Osteoblast (primary cell): ENCODE measurements around the gene APBA2. TPM values are rescaled to one million over a fixed set of nuclear protein-coding genes. Genes with fewer than 3 reads are reported as not detected.

Experiments
- DNase-seq: peaks from one replicate; pipeline ENCODE4 v3.0.0; 2011; ENCODE audit warnings: low spot score, mixed read lengths; ENCODE audit not compliant: insufficient read length; ENCODE audit errors: missing footprints
- H2AFZ ChIP-seq: 2 replicates; pipeline ENCODE4 v1.6.0; 2011; ENCODE audit warnings: mild to moderate bottlenecking, low read length
- H3K27ac ChIP-seq: 2 replicates; pipeline ENCODE4 v1.5.1; 2011; ENCODE audit warnings: mild to moderate bottlenecking, low read depth, low read length, moderate library complexity
- H3K27me3 ChIP-seq: 2 replicates; pipeline ENCODE4 v1.6.0; 2012; ENCODE audit warnings: mild to moderate bottlenecking, control low read depth, inconsistent platforms, low read length, moderate library complexity; ENCODE audit not compliant: insufficient read depth
- H3K36me3 ChIP-seq: 2 replicates; pipeline ENCODE4 v1.5.1; 2011; ENCODE audit warnings: mild to moderate bottlenecking, low read length, control low read depth, moderate library complexity; ENCODE audit not compliant: insufficient read depth
- H3K4me1 ChIP-seq: 2 replicates; pipeline ENCODE4 v1.5.1; 2011; ENCODE audit warnings: mild to moderate bottlenecking, low read length, control low read depth, moderate library complexity; ENCODE audit not compliant: insufficient read depth
- H3K4me2 ChIP-seq: 2 replicates; pipeline ENCODE4 v1.6.0; 2011; ENCODE audit warnings: mild to moderate bottlenecking, low read length; ENCODE audit not compliant: insufficient read depth
- H3K4me3 ChIP-seq: fragments of 200-600 bp; sonication (generic); 3 replicates; pipeline ENCODE4 v1.5.1; 2012; ENCODE audit warnings: mild to moderate bottlenecking, low read length, inconsistent platforms; ENCODE audit not compliant: insufficient read depth
- H3K79me2 ChIP-seq: 2 replicates; pipeline ENCODE4 v1.6.0; 2012; ENCODE audit warnings: mild to moderate bottlenecking, low read length, control low read depth, inconsistent platforms; ENCODE audit not compliant: insufficient read depth
- H3K9me3 ChIP-seq: 2 replicates; pipeline ENCODE4 v1.5.1; 2011; ENCODE audit warnings: low read depth, low read length, control low read depth
- H4K20me1 ChIP-seq: 2 replicates; pipeline ENCODE4 v1.6.0; 2012; ENCODE audit warnings: mild to moderate bottlenecking, low read length, control low read depth; ENCODE audit not compliant: insufficient read depth
- CTCF ChIP-seq: IDR thresholded peaks from 2 replicates; pipeline ENCODE4 v1.5.1; 2011; ENCODE audit warnings: mild to moderate bottlenecking, low read depth, low read length, moderate library complexity; ENCODE audit errors: extremely low read depth
- total RNA-seq: library from RNA; depleted of rRNA; stranded (reverse); fragments of >200 nt; gene quantifications from 2 replicates; pipeline ENCODE4 v1.2.3, GENCODE V29; 2012

The APBA2 gene
- total RNA-seq, 1 donor, result 6.2 TPM

- no peaks in the 10 kb centered on the region for H3K27me3 ChIP-seq
- no peaks in the 10 kb centered on the region for H3K36me3 ChIP-seq
- no peak overlapping the region for H3K4me3 ChIP-seq
- no peak for TF ChIP-seq CTCF
- no peak overlapping the region for H3K4me2 ChIP-seq
- no peak for DNase-seq
- H3K79me2 ChIP-seq, result no peaks in the 10 kb centered on the region
- no peaks in the 10 kb centered on the region for H3K9me3 ChIP-seq
- H2AFZ ChIP-seq, result no peak overlapping the region
- no peaks in the 10 kb centered on the region for H3K4me1 ChIP-seq
- no peak overlapping the region for H3K27ac ChIP-seq
- peaks cover 4% of the 10 kb centered on the region for H4K20me1 ChIP-seq
Observed at GRCh38 chr15:28917791-28918140, 32.0 kb downstream of the APBA2 start.

GRCh38 chr15:28918141-28918983, 32.6 kb downstream of the APBA2 start:
- Histone ChIP-seq H3K27ac (no peak overlapping the region), H4K20me1 (peaks cover 2% of the 10 kb centered on the region)
- no peak for DNase-seq

GRCh38 chr15:28919201-28919635, 33.4 kb downstream of the APBA2 start:
- H2AFZ ChIP-seq, result no peak overlapping the region
- no peak overlapping the region for H3K27ac ChIP-seq
- H4K20me1 ChIP-seq, result no peaks in the 10 kb centered on the region
- H3K27me3 ChIP-seq, result no peaks in the 10 kb centered on the region
- no peaks in the 10 kb centered on the region for H3K36me3 ChIP-seq
- H3K4me3 ChIP-seq, result no peak overlapping the region
- H3K79me2 ChIP-seq, result no peaks in the 10 kb centered on the region
- DNase-seq, result no peak
- no peak for TF ChIP-seq CTCF
- no peak overlapping the region for H3K4me2 ChIP-seq
- H3K9me3 ChIP-seq, result no peaks in the 10 kb centered on the region
- no peaks in the 10 kb centered on the region for H3K4me1 ChIP-seq

More at GRCh38 chr15:28918141-28918983, 32.6 kb downstream of the APBA2 start:
- H3K27me3 ChIP-seq, result no peaks in the 10 kb centered on the region
- no peak for TF ChIP-seq CTCF
- no peak overlapping the region for H2AFZ ChIP-seq
- no peak overlapping the region for H3K4me3 ChIP-seq
- H3K36me3 ChIP-seq, result no peaks in the 10 kb centered on the region
- no peaks in the 10 kb centered on the region for H3K4me1 ChIP-seq
- no peaks in the 10 kb centered on the region for H3K79me2 ChIP-seq
- H3K4me2 ChIP-seq, result no peak overlapping the region
- H3K9me3 ChIP-seq, result no peaks in the 10 kb centered on the region
